Effector CD4-positive, alpha-beta T cell (primary cell): ENCODE results near the gene WDR18.

Experiments
- DNase-seq: peaks from one replicate; pipeline ENCODE4 v3.0.0-alpha.2; 2020

Gene WDR18

GRCh38 chr19:966485-967088 lies 17.6 kb upstream of the WDR18 start:
- no peak for DNase-seq

- DNase-seq: no peak
Observed at GRCh38 chr19:970695-971094, 13.4 kb upstream of the WDR18 start.

GRCh38 chr19:971795-972194 lies 12.3 kb upstream of the WDR18 start:
- no peak for DNase-seq

GRCh38 chr19:972281-972680 lies 11.9 kb upstream of the WDR18 start:
- no peak for DNase-seq

GRCh38 chr19:973726-974563 lies 10.2 kb upstream of the WDR18 start:
- no peak for DNase-seq

GRCh38 chr19:974564-975257 lies 9.4 kb upstream of the WDR18 start:
- DNase-seq: no peak

- DNase-seq: no peak
Observed at GRCh38 chr19:976476-976875, 7.7 kb upstream of the WDR18 start.

GRCh38 chr19:977058-977464 lies 7.1 kb upstream of the WDR18 start:
- DNase-seq: no peak

GRCh38 chr19:979318-979741 lies 4.8 kb upstream of the WDR18 start:
- DNase-seq: no peak

- no peak for DNase-seq
Observed at GRCh38 chr19:980133-980998, 3.8 kb upstream of the WDR18 start.

GRCh38 chr19:982567-983170 lies 1.5 kb upstream of the WDR18 start:
- DNase-seq: peak; percentile 67

- DNase-seq: no peak
Observed at GRCh38 chr19:986083-986482, 1.9 kb downstream of the WDR18 start.

GRCh38 chr19:988081-988480 lies 3.9 kb downstream of the WDR18 start:
- DNase-seq: no peak

GRCh38 chr19:988510-988909 lies 4.4 kb downstream of the WDR18 start:
- DNase-seq: no peak

GRCh38 chr19:989381-990081 lies 5.4 kb downstream of the WDR18 start:
- DNase-seq: no peak

GRCh38 chr19:990119-990571 lies 6.0 kb downstream of the WDR18 start:
- no peak for DNase-seq

- DNase-seq: no peak
Observed at GRCh38 chr19:990746-991145, 6.6 kb downstream of the WDR18 start.

GRCh38 chr19:991174-991931 lies 7.2 kb downstream of the WDR18 start:
- DNase-seq: peak; percentile 49

GRCh38 chr19:991932-992669 lies 8.0 kb downstream of the WDR18 start:
- DNase-seq: no peak

GRCh38 chr19:992670-993055 lies 8.5 kb downstream of the WDR18 start:
- no peak for DNase-seq
